ENCODE data around the gene IL17RB. TPM values are rescaled to one million over a fixed set of nuclear protein-coding genes. Genes with fewer than 3 reads are reported as not detected.

The IL17RB gene
- total RNA-seq, 3 donors from 2014 or later, result 0.64 to 61.6 (median 46.5) TPM

- no peak for DNase-seq (ENCODE audit: low spot score in 2 of 2)
- H3K36me3 ChIP-seq, result no peaks in the 10 kb centered on the region
- no peaks in the 10 kb centered on the region for H3K4me1 ChIP-seq
- H3K9me3 ChIP-seq, result no peaks in the 10 kb centered on the region
- H3K27me3 ChIP-seq, result no peaks in the 10 kb centered on the region
- H3K4me3 ChIP-seq, result no peak overlapping the region
- TF ChIP-seq POLR2AphosphoS5 (IDR thresholded peaks at IDR 0.05), result no peak
- TF ChIP-seq, protein P1, sequence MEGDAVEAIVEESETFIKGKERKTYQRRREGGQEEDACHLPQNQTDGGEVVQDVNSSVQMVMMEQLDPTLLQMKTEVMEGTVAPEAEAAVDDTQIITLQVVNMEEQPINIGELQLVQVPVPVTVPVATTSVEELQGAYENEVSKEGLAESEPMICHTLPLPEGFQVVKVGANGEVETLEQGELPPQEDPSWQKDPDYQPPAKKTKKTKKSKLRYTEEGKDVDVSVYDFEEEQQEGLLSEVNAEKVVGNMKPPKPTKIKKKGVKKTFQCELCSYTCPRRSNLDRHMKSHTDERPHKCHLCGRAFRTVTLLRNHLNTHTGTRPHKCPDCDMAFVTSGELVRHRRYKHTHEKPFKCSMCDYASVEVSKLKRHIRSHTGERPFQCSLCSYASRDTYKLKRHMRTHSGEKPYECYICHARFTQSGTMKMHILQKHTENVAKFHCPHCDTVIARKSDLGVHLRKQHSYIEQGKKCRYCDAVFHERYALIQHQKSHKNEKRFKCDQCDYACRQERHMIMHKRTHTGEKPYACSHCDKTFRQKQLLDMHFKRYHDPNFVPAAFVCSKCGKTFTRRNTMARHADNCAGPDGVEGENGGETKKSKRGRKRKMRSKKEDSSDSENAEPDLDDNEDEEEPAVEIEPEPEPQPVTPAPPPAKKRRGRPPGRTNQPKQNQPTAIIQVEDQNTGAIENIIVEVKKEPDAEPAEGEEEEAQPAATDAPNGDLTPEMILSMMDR (IDR thresholded peaks at IDR 0.05), result no peak
- no peak for TF ChIP-seq POLR2A (IDR thresholded peaks at IDR 0.05)
- intact Hi-C loops (cut with DNase I; ENCODE audit: low total_unique reads), result no loop called here
- no peak overlapping the region for H3K27ac ChIP-seq
Measured at GRCh38 chr3:53835257-53835656, 11.1 kb upstream of the IL17RB start.

- H3K4me3 ChIP-seq, result no peak overlapping the region
- no peak overlapping the region for H3K27ac ChIP-seq
- TF ChIP-seq POLR2A (IDR thresholded peaks at IDR 0.05), result no peak
- DNase-seq (ENCODE audit: low spot score in 2 of 2), result no peak
- no peaks in the 10 kb centered on the region for H3K9me3 ChIP-seq
- H3K27me3 ChIP-seq, result no peaks in the 10 kb centered on the region
- intact Hi-C loops (cut with DNase I; ENCODE audit: low total_unique reads), result no loop called here
- no peaks in the 10 kb centered on the region for H3K36me3 ChIP-seq
- peaks cover 0 to 1% of the 10 kb centered on the region in 2 donors for H3K4me1 ChIP-seq
Measured at GRCh38 chr3:53836084-53836872, 10.1 kb upstream of the IL17RB start.

- H3K27ac ChIP-seq, result peak overlapping the region in 1 of 2 donors; percentile 17
- no peaks in the 10 kb centered on the region for H3K27me3 ChIP-seq
- H3K4me1 ChIP-seq, result peaks cover 0 to 12% of the 10 kb centered on the region in 2 donors
- H3K9me3 ChIP-seq, result no peaks in the 10 kb centered on the region
- H3K4me3 ChIP-seq, result no peak overlapping the region
- intact Hi-C loops (cut with DNase I; ENCODE audit: low total_unique reads), result no loop called here
- DNase-seq (ENCODE audit: low spot score in 2 of 2), result no peak
- TF ChIP-seq POLR2A (IDR thresholded peaks at IDR 0.05), result no peak
- TF ChIP-seq POLR2AphosphoS5 (IDR thresholded peaks at IDR 0.05), result no peak
- TF ChIP-seq, protein P1 (IDR thresholded peaks at IDR 0.05), result no peak
- H3K36me3 ChIP-seq, result no peaks in the 10 kb centered on the region
Measured at GRCh38 chr3:53837331-53837730, 9.0 kb upstream of the IL17RB start.

- no peaks in the 10 kb centered on the region for H3K27me3 ChIP-seq
- H3K9me3 ChIP-seq, result no peaks in the 10 kb centered on the region
- intact Hi-C loops (cut with DNase I; ENCODE audit: low total_unique reads), result no loop called here
- peak overlapping the region; percentile 39 to 97 for H3K27ac ChIP-seq
- no peak overlapping the region for H3K4me3 ChIP-seq
- TF ChIP-seq POLR2AphosphoS5 (IDR thresholded peaks at IDR 0.05) (no peak), POLR2A (IDR thresholded peaks at IDR 0.05) (no peak)
- TF ChIP-seq, protein P1 (IDR thresholded peaks at IDR 0.05), result peak in 1 of 3 donors; percentile 14
- H3K36me3 ChIP-seq, result no peaks in the 10 kb centered on the region
- DNase-seq (ENCODE audit: low spot score in 2 of 2), result peak in 1 of 2 donors; percentile 48
- H3K4me1 ChIP-seq, result peaks cover 8 to 27% of the 10 kb centered on the region in 2 donors
Measured at GRCh38 chr3:53841296-53841695, 5.1 kb upstream of the IL17RB start.

DNA sequence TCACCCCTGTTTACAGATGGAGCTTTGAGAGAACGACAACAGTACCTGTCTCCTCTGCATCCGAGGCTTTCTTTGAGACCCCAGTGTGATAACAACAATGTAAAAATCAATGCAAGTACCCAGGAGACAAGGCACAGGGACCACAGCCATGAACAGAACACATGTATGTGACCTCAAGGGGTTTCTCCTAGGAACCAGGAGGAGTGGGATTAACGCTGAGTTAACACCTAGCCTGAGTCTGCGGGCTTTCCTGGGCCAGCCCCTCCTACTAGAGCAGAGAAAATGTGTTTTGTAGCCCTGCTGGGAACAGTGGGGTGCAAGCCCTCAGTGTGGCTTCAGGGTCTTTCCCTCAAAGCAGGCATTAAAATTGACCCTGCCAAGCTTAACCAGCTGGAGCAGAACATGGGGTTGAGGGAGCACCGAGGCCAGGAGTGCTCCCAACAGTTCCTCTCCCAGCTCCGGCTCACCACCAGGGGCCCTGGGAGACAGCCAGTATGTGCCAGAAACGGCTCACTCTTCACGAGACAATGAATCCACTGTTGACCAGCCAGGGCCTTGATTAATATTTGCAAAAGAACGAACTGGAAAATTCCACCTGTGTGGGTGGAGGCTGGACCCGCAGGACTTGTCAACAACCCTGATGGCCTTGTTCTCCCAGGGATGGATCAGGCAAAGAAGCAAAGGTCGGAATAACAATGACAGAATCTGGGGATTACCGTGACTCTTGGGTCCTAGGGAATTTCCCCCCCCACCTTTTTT is 3.8 kb upstream of the IL17RB start:
- intact Hi-C loops (cut with DNase I; ENCODE audit: low total_unique reads), result no loop called here
- peak; percentile 85 to 95 for DNase-seq (ENCODE audit: low spot score in 2 of 2)

More for the DNA sequence above, 3.8 kb upstream of the IL17RB start:
- Histone ChIP-seq H3K4me1 (peaks cover 8 to 27% of the 10 kb centered on the region in 2 donors), H3K27me3 (no peaks in the 10 kb centered on the region), H3K9me3 (no peaks in the 10 kb centered on the region), H3K4me3 (peak overlapping the region in 1 of 3 donors; percentile 4), H3K27ac (peak overlapping the region; percentile 87 to 97), H3K36me3 (no peaks in the 10 kb centered on the region)
- TF ChIP-seq POLR2A (IDR thresholded peaks at IDR 0.05), result no peak
- TF ChIP-seq, protein P1 (IDR thresholded peaks at IDR 0.05), result peak; percentile 16 to 89 (median 66)
- peak in 1 of 3 donors; percentile 55 for TF ChIP-seq POLR2AphosphoS5 (IDR thresholded peaks at IDR 0.05)

Measured in breast epithelium (tissue), 4 donors.